Measurements from ENCODE around the gene GMPR.

The GMPR gene

DNA sequence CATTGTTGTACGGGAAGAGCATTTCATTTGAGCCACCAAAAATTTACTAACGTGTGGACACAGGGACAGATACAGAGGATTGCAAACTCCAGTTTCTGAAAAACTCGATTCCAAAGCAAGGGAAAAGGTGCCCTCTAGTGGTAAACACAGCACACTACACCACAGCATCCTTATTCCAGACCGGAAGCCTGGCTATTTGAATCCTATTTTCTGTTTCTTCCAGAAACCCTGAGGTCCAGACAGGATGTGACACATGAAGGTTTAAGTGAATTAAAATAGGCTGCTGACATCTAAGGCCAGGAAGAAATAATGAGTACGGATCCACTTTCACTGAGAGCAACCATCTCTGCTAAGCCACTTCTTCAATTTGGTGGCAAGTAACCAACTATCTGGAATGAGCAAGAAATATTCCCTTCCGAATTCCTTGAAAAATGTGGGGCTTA lies 31.8 kb upstream of the GMPR start:
- no peak overlapping the region for H3K4ac ChIP-seq (ENCODE audit: low read depth, low read length)
- no peaks in the 10 kb centered on the region for H3K36me3 ChIP-seq (ENCODE audit: control insufficient read depth, insufficient read depth, low read length)
- no peaks in the 10 kb centered on the region for H3K79me2 ChIP-seq (ENCODE audit: control insufficient read depth, insufficient read depth, low read length)
- H2BK15ac ChIP-seq (replicated peaks; ENCODE audit: low read depth) = no peak overlapping the region
- no peak overlapping the region for H2BK120ac ChIP-seq (ENCODE audit: low read depth, low read length)
- H2BK5ac ChIP-seq (ENCODE audit: low read length) = no peak overlapping the region
- no peak overlapping the region for H2AK5ac ChIP-seq (ENCODE audit: low read length)
- H3K4me1 ChIP-seq (ENCODE audit: control insufficient read depth, low read depth, low read length) = no peaks in the 10 kb centered on the region
- no peak overlapping the region for H3K4me2 ChIP-seq (ENCODE audit: low read length)
- no peak overlapping the region for H3K9ac ChIP-seq (ENCODE audit: low read length)
- H3K27ac ChIP-seq (ENCODE audit: low read depth, low read length) = no peak overlapping the region
- H3K56ac ChIP-seq (ENCODE audit: low read length) = no peak overlapping the region
- H4K5ac ChIP-seq (ENCODE audit: low read length) = no peak overlapping the region
- WGBS (ENCODE audit: extremely low coverage, insufficient coverage, low lambda C conversion rate) = no CpG with 5 or more reads among the region's 6 CpGs
- H4K8ac ChIP-seq (ENCODE audit: low read depth, low read length) = peak overlapping the region; percentile 84
- peak; percentile 79 for DNase-seq
- no peak overlapping the region for H3K23ac ChIP-seq (ENCODE audit: low read length)
- H3K79me1 ChIP-seq (ENCODE audit: low read length) = no peaks in the 10 kb centered on the region
- no peaks in the 10 kb centered on the region for H3K27me3 ChIP-seq (ENCODE audit: insufficient read depth, low read length, poor library complexity)
- H3K18ac ChIP-seq (ENCODE audit: low read length) = no peak overlapping the region
- no peak overlapping the region for H3K4me3 ChIP-seq (ENCODE audit: low read length)

DNA sequence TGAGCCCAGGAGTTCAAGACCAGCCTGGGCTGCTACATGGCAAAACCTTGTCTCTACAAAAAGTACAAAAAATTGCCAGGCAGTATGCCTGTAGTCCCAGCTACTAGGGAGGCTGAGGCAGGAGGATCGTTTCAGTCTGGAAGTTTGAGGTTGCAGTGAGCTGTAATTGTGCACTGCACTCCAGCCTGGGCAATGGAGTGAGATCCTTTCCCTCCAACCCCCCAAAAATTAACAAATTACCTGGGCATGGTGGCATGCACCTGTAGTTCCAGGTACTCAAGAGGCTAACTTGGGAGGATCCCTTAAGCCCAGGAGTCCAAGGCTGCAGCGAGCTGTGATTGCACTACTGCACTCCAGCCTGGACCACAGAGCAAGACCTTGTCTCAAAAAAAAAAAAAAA lies 29.4 kb upstream of the GMPR start:
- no peak overlapping the region for H3K4me2 ChIP-seq (ENCODE audit: low read length)
- no peak for DNase-seq
- H2AK5ac ChIP-seq (ENCODE audit: low read length) = no peak overlapping the region
- H4K5ac ChIP-seq (ENCODE audit: low read length) = no peak overlapping the region
- no peak overlapping the region for H3K4ac ChIP-seq (ENCODE audit: low read depth, low read length)
- H3K4me3 ChIP-seq (ENCODE audit: low read length) = no peak overlapping the region
- no peaks in the 10 kb centered on the region for H3K79me2 ChIP-seq (ENCODE audit: control insufficient read depth, insufficient read depth, low read length)
- no peak overlapping the region for H2BK120ac ChIP-seq (ENCODE audit: low read depth, low read length)
- no peaks in the 10 kb centered on the region for H3K79me1 ChIP-seq (ENCODE audit: low read length)
- H3K9ac ChIP-seq (ENCODE audit: low read length) = no peak overlapping the region
- no CpG with 5 or more reads among the region's 2 CpGs for WGBS (ENCODE audit: extremely low coverage, insufficient coverage, low lambda C conversion rate)
- H3K23ac ChIP-seq (ENCODE audit: low read length) = no peak overlapping the region
- no peak overlapping the region for H2BK15ac ChIP-seq (replicated peaks; ENCODE audit: low read depth)
- H3K27me3 ChIP-seq (ENCODE audit: insufficient read depth, low read length, poor library complexity) = no peaks in the 10 kb centered on the region
- no peak overlapping the region for H4K8ac ChIP-seq (ENCODE audit: low read depth, low read length)
- H3K56ac ChIP-seq (ENCODE audit: low read length) = no peak overlapping the region
- no peak overlapping the region for H3K18ac ChIP-seq (ENCODE audit: low read length)
- no peak overlapping the region for H2BK5ac ChIP-seq (ENCODE audit: low read length)
- H3K4me1 ChIP-seq (ENCODE audit: control insufficient read depth, low read depth, low read length) = no peaks in the 10 kb centered on the region
- no peaks in the 10 kb centered on the region for H3K36me3 ChIP-seq (ENCODE audit: control insufficient read depth, insufficient read depth, low read length)
- no peak overlapping the region for H3K27ac ChIP-seq (ENCODE audit: low read depth, low read length)

DNA sequence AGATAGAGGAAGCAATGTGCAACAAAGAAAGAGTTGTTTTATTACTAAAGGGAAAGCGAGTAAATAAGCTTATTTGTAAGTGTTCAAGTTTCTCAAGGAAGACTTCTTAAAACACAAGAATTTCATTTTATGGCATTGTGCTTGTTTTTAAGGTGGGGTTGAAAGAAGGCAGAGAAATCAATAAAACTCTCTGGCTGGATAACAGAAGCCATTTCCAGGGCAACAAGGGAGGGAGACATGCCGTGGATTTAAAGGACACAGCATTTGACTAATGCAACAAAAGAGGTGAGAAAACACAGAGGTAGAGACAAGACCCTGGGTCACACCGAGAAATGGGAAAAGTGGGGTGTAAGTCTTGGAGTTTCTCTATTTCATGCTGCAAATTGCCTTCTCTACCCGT lies 28.8 kb upstream of the GMPR start:
- no peak overlapping the region for H2AK5ac ChIP-seq (ENCODE audit: low read length)
- H4K5ac ChIP-seq (ENCODE audit: low read length) = no peak overlapping the region
- H3K27ac ChIP-seq (ENCODE audit: low read depth, low read length) = no peak overlapping the region
- no peak overlapping the region for H3K4ac ChIP-seq (ENCODE audit: low read depth, low read length)
- no peaks in the 10 kb centered on the region for H3K36me3 ChIP-seq (ENCODE audit: control insufficient read depth, insufficient read depth, low read length)
- H3K4me2 ChIP-seq (ENCODE audit: low read length) = no peak overlapping the region
- H3K56ac ChIP-seq (ENCODE audit: low read length) = no peak overlapping the region
- H4K8ac ChIP-seq (ENCODE audit: low read depth, low read length) = no peak overlapping the region
- H3K79me1 ChIP-seq (ENCODE audit: low read length) = no peaks in the 10 kb centered on the region
- no peaks in the 10 kb centered on the region for H3K79me2 ChIP-seq (ENCODE audit: control insufficient read depth, insufficient read depth, low read length)
- H3K4me1 ChIP-seq (ENCODE audit: control insufficient read depth, low read depth, low read length) = no peaks in the 10 kb centered on the region
- no peak overlapping the region for H2BK15ac ChIP-seq (replicated peaks; ENCODE audit: low read depth)
- no CpG with 5 or more reads among the region's 4 CpGs for WGBS (ENCODE audit: extremely low coverage, insufficient coverage, low lambda C conversion rate)
- H3K18ac ChIP-seq (ENCODE audit: low read length) = no peak overlapping the region
- no peak overlapping the region for H2BK120ac ChIP-seq (ENCODE audit: low read depth, low read length)
- H2BK5ac ChIP-seq (ENCODE audit: low read length) = no peak overlapping the region
- H3K27me3 ChIP-seq (ENCODE audit: insufficient read depth, low read length, poor library complexity) = no peaks in the 10 kb centered on the region
- DNase-seq = no peak
- H3K4me3 ChIP-seq (ENCODE audit: low read length) = no peak overlapping the region
- no peak overlapping the region for H3K9ac ChIP-seq (ENCODE audit: low read length)
- H3K23ac ChIP-seq (ENCODE audit: low read length) = no peak overlapping the region

DNA sequence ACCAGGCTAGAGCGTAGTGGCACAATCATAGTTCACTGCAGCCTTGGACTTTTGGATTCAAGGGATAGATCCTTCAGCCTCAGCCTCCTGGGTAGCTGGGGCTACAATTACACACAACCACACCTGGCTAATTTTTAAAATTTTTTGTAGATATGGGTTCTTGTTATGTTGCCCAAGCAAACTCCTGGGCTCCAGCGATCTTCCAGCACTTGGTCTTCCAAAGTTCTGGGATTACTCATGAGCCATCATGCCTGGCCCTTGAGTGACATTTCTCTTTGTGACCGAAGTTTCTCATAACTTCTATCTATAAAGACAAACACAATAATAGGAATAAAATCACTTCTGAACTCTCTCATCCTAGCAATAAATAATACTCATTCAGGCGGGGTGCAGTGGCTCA lies 26.1 kb upstream of the GMPR start:
- DNase-seq = no peak
- Histone ChIP-seq H3K27ac (ENCODE audit: low read depth, low read length) (no peak overlapping the region), H3K36me3 (ENCODE audit: control insufficient read depth, insufficient read depth, low read length) (no peaks in the 10 kb centered on the region), H3K18ac (ENCODE audit: low read length) (no peak overlapping the region), H2AK5ac (ENCODE audit: low read length) (no peak overlapping the region), H3K56ac (ENCODE audit: low read length) (no peak overlapping the region), H3K4me1 (ENCODE audit: control insufficient read depth, low read depth, low read length) (no peaks in the 10 kb centered on the region), H4K5ac (ENCODE audit: low read length) (no peak overlapping the region), H2BK5ac (ENCODE audit: low read length) (no peak overlapping the region), H3K79me2 (ENCODE audit: control insufficient read depth, insufficient read depth, low read length) (no peaks in the 10 kb centered on the region), H3K4me3 (ENCODE audit: low read length) (no peak overlapping the region), H3K4ac (ENCODE audit: low read depth, low read length) (no peak overlapping the region), H3K23ac (ENCODE audit: low read length) (no peak overlapping the region), H3K4me2 (ENCODE audit: low read length) (no peak overlapping the region), H4K8ac (ENCODE audit: low read depth, low read length) (no peak overlapping the region), H2BK15ac (replicated peaks; ENCODE audit: low read depth) (no peak overlapping the region), H3K9ac (ENCODE audit: low read length) (no peak overlapping the region), H3K79me1 (ENCODE audit: low read length) (no peaks in the 10 kb centered on the region), H2BK120ac (ENCODE audit: low read depth, low read length) (no peak overlapping the region), H3K27me3 (ENCODE audit: insufficient read depth, low read length, poor library complexity) (no peaks in the 10 kb centered on the region)
- no CpG with 5 or more reads among the region's 4 CpGs for WGBS (ENCODE audit: extremely low coverage, insufficient coverage, low lambda C conversion rate)

DNA sequence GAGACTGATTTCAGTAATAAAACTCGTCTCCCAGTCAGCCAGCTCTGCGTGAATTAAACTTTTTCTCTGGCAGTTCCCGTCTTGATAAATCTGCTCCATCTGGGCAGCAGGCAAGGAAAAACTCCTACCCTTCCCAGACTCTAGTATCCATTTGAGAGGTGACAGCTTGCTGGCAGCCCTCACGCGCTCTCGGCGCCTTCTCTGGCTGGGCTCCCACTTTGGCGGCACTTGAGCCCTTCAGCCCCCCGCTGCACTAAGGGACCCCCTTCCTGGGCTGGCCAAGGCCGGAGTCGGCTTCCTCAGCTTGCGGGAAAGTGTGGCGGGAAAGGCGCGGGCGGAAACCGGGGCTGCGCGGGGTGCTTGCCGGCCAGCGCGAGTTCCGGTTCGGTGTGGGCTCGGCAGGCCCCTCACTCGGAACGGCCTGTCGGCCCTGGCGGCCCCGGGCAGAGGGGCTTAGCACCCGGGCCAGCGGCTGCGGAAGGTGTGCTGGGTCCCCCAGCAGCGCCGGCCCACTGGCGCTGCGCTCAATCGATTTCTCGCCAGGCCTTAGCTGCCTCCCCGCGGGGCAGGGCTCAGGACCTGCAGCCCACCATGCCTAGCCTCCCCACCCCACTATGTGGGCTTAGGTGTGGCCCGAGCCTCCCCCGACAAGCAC lies 21.8 kb upstream of the GMPR start:
- no peak overlapping the region for H2BK5ac ChIP-seq (ENCODE audit: low read length)
- no peak overlapping the region for H4K8ac ChIP-seq (ENCODE audit: low read depth, low read length)
- H3K27ac ChIP-seq (ENCODE audit: low read depth, low read length) = no peak overlapping the region
- H2AK5ac ChIP-seq (ENCODE audit: low read length) = no peak overlapping the region
- no peak overlapping the region for H4K5ac ChIP-seq (ENCODE audit: low read length)
- no CpG with 5 or more reads among the region's 43 CpGs for WGBS (ENCODE audit: extremely low coverage, insufficient coverage, low lambda C conversion rate)
- no peak overlapping the region for H3K9ac ChIP-seq (ENCODE audit: low read length)
- no peak overlapping the region for H3K4me3 ChIP-seq (ENCODE audit: low read length)
- no peak overlapping the region for H3K4ac ChIP-seq (ENCODE audit: low read depth, low read length)
- no peak overlapping the region for H2BK120ac ChIP-seq (ENCODE audit: low read depth, low read length)
- DNase-seq = no peak
- no peaks in the 10 kb centered on the region for H3K79me2 ChIP-seq (ENCODE audit: control insufficient read depth, insufficient read depth, low read length)
- no peak overlapping the region for H3K56ac ChIP-seq (ENCODE audit: low read length)
- H3K36me3 ChIP-seq (ENCODE audit: control insufficient read depth, insufficient read depth, low read length) = no peaks in the 10 kb centered on the region
- H3K23ac ChIP-seq (ENCODE audit: low read length) = no peak overlapping the region
- H3K27me3 ChIP-seq (ENCODE audit: insufficient read depth, low read length, poor library complexity) = no peaks in the 10 kb centered on the region
- no peak overlapping the region for H3K4me2 ChIP-seq (ENCODE audit: low read length)
- H2BK15ac ChIP-seq (replicated peaks; ENCODE audit: low read depth) = no peak overlapping the region
- no peaks in the 10 kb centered on the region for H3K79me1 ChIP-seq (ENCODE audit: low read length)
- H3K4me1 ChIP-seq (ENCODE audit: control insufficient read depth, low read depth, low read length) = no peaks in the 10 kb centered on the region
- no peak overlapping the region for H3K18ac ChIP-seq (ENCODE audit: low read length)

DNA sequence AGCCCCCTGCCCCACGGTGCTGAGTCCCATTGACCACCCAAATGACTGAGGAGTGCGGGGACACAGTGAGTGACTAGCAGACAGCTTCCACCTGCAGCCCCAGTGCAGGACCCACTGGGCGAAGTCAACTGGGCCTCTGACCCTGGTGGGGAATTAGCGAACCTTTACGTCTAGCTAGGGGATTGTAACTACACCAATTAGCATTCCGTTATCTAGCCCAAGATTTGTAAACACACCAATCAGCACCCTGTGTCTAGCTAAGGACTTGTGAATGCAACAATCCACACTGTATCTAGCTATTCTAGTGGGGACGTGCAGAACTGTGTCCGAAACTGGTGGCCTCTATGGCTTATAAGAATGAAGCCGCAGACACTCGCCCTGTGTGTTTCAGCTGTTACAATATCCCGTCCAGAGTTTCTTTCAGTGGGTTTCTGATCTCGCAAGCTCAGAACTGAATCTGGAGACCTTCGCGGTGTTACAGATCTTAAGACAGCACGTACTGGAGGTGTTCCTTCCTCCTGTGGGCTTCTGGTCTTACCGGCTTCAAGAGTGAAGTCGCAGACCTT lies 21.1 kb upstream of the GMPR start:
- no peak overlapping the region for H3K23ac ChIP-seq (ENCODE audit: low read length)
- no peaks in the 10 kb centered on the region for H3K36me3 ChIP-seq (ENCODE audit: control insufficient read depth, insufficient read depth, low read length)
- H2BK120ac ChIP-seq (ENCODE audit: low read depth, low read length) = no peak overlapping the region
- H4K5ac ChIP-seq (ENCODE audit: low read length) = no peak overlapping the region
- no peak overlapping the region for H3K4ac ChIP-seq (ENCODE audit: low read depth, low read length)
- no peak overlapping the region for H4K8ac ChIP-seq (ENCODE audit: low read depth, low read length)
- H3K27ac ChIP-seq (ENCODE audit: low read depth, low read length) = no peak overlapping the region
- H3K79me2 ChIP-seq (ENCODE audit: control insufficient read depth, insufficient read depth, low read length) = no peaks in the 10 kb centered on the region
- H3K4me3 ChIP-seq (ENCODE audit: low read length) = no peak overlapping the region
- H3K9ac ChIP-seq (ENCODE audit: low read length) = no peak overlapping the region
- no peak overlapping the region for H2BK5ac ChIP-seq (ENCODE audit: low read length)
- H3K4me1 ChIP-seq (ENCODE audit: control insufficient read depth, low read depth, low read length) = no peaks in the 10 kb centered on the region
- no peak overlapping the region for H2AK5ac ChIP-seq (ENCODE audit: low read length)
- no peaks in the 10 kb centered on the region for H3K79me1 ChIP-seq (ENCODE audit: low read length)
- no peak overlapping the region for H2BK15ac ChIP-seq (replicated peaks; ENCODE audit: low read depth)
- DNase-seq = peak; percentile 52
- no peaks in the 10 kb centered on the region for H3K27me3 ChIP-seq (ENCODE audit: insufficient read depth, low read length, poor library complexity)
- no peak overlapping the region for H3K18ac ChIP-seq (ENCODE audit: low read length)
- no peak overlapping the region for H3K56ac ChIP-seq (ENCODE audit: low read length)
- H3K4me2 ChIP-seq (ENCODE audit: low read length) = no peak overlapping the region
- WGBS (ENCODE audit: extremely low coverage, insufficient coverage, low lambda C conversion rate) = no CpG with 5 or more reads among the region's 17 CpGs

Data from mesendoderm (in vitro differentiated cells).